Neural cell (in vitro differentiated cells): ENCODE data around the gene CIROP. TPM values are rescaled to one million over a fixed set of nuclear protein-coding genes. Genes with fewer than 3 reads are reported as not detected.

ENCODE experiments used
- H2AFZ ChIP-seq: fragments of 200-600, 300-800 bp; sonication (generic), shearing (Covaris generic); 2 replicates; pipeline ENCODE4 v1.6.0; 2014; ENCODE audit warnings: low read depth, mild to moderate bottlenecking, antibody characterized with exemption, low read length, moderate library complexity
- H3F3A ChIP-seq: fragments of 200-600 bp; shearing (Covaris generic); 2 replicates; pipeline ENCODE4 v1.6.1; 2016; ENCODE audit warnings: mild to moderate bottlenecking, moderate library complexity, mixed read lengths, antibody characterized with exemption, low read length; ENCODE audit not compliant: insufficient read depth, poor library complexity, severe bottlenecking
- H3K27ac ChIP-seq: fragments of 200-600, 300-800 bp; sonication (generic), shearing (Covaris generic); 2 replicates; pipeline ENCODE4 v1.5.1; 2014; ENCODE audit warnings: mild to moderate bottlenecking, low read length, moderate library complexity
- H3K27me3 ChIP-seq: fragments of 300-800, 200-600 bp; sonication (generic), shearing (Covaris generic); 2 replicates; pipeline ENCODE4 v1.6.0; 2014; ENCODE audit warnings: mild to moderate bottlenecking, low read depth, low read length, moderate library complexity; ENCODE audit not compliant: insufficient read depth
- H3K36me3 ChIP-seq: fragments of 300-800, 200-600 bp; sonication (generic), shearing (Covaris generic); 2 replicates; pipeline ENCODE4 v1.5.1; 2014; ENCODE audit warnings: mild to moderate bottlenecking, antibody characterized with exemption, low read length, moderate library complexity; ENCODE audit not compliant: insufficient read depth
- H3K4me2 ChIP-seq: fragments of 300-800, 200-600 bp; sonication (generic), shearing (Covaris generic); 2 replicates; pipeline ENCODE4 v1.6.0; 2014; ENCODE audit warnings: mild to moderate bottlenecking, low read length
- H3K4me3 ChIP-seq: fragments of 300-800, 200-600 bp; sonication (generic), shearing (Covaris generic); 2 replicates; pipeline ENCODE4 v1.5.1; 2014; ENCODE audit warnings: mild to moderate bottlenecking, low read length, moderate library complexity
- H3K79me2 ChIP-seq: fragments of 200-600 bp; shearing (Covaris generic); replicated peaks from 2 replicates; pipeline ENCODE4 v1.6.0; 2014; ENCODE audit warnings: mild to moderate bottlenecking, low read length, moderate library complexity; ENCODE audit not compliant: insufficient read depth
- H3K9ac ChIP-seq: fragments of 300-800, 200-600 bp; sonication (generic), shearing (Covaris generic); 2 replicates; pipeline ENCODE4 v1.6.1; 2016; ENCODE audit warnings: mild to moderate bottlenecking, low read length, mixed read lengths
- H3K9me2 ChIP-seq: fragments of 200-600 bp; shearing (Covaris generic); 2 replicates; pipeline ENCODE4 v1.6.1; 2016; ENCODE audit warnings: mild to moderate bottlenecking, low read length, mixed read lengths; ENCODE audit not compliant: insufficient read depth
- H3K9me3 ChIP-seq: fragments of 200-600, 300-800 bp; sonication (generic), shearing (Covaris generic); 2 replicates; pipeline ENCODE4 v1.6.1; 2016; ENCODE audit warnings: mild to moderate bottlenecking, mixed run types, low read length, moderate library complexity, mixed read lengths
- H4K20me1 ChIP-seq: fragments of 200-600 bp; shearing (Covaris generic); 2 replicates; pipeline ENCODE4 v1.6.1; 2016; ENCODE audit warnings: mild to moderate bottlenecking, mixed run types; ENCODE audit not compliant: insufficient read depth
- CTCF ChIP-seq: fragments of 450-650 bp; IDR thresholded peaks from 2 replicates; pipeline ENCODE4 v1.5.1; 2014; ENCODE audit warnings: antibody characterized with exemption, mild to moderate bottlenecking, moderate library complexity; ENCODE audit not compliant: poor library complexity, severe bottlenecking
- EP300 ChIP-seq: fragments of 450-650 bp; conservative IDR thresholded peaks from 2 replicates; pipeline ENCODE4 v1.6.1; 2014; ENCODE audit warnings: antibody characterized with exemption, mild to moderate bottlenecking, moderate library complexity; ENCODE audit not compliant: poor library complexity, severe bottlenecking
- EZH2 ChIP-seq: fragments of 200-600, 300-800 bp; shearing (Covaris generic), sonication (generic); IDR thresholded peaks from 2 replicates; pipeline ENCODE4 v1.6.1; 2014; ENCODE audit warnings: antibody characterized with exemption, low read length, borderline replicate concordance, mild to moderate bottlenecking; ENCODE audit not compliant: insufficient read depth, poor library complexity, severe bottlenecking
- MXI1 ChIP-seq: fragments of 450-650 bp; conservative IDR thresholded peaks from 2 replicates; pipeline ENCODE4 v1.6.1; 2014; ENCODE audit warnings: antibody characterized with exemption, mild to moderate bottlenecking; ENCODE audit not compliant: poor library complexity, severe bottlenecking
- POLR2AphosphoS5 ChIP-seq: IDR thresholded peaks from 2 replicates; pipeline ENCODE4 v1.6.1; 2012
- RAD21 ChIP-seq: fragments of 450-650 bp; conservative IDR thresholded peaks from 2 replicates; pipeline ENCODE4 v1.6.1; 2014; ENCODE audit warnings: antibody characterized with exemption, mild to moderate bottlenecking, moderate library complexity
- REST ChIP-seq: IDR thresholded peaks from 2 replicates; pipeline ENCODE4 v1.6.1; 2012; ENCODE audit warnings: borderline replicate concordance
- SMC3 ChIP-seq: fragments of 450-650 bp; conservative IDR thresholded peaks from 2 replicates; pipeline ENCODE4 v1.6.1; 2014; ENCODE audit warnings: antibody characterized with exemption, mild to moderate bottlenecking, moderate library complexity; ENCODE audit not compliant: poor library complexity
- TAF1 ChIP-seq: IDR thresholded peaks from 2 replicates; pipeline ENCODE4 v1.6.1; 2012; ENCODE audit warnings: low read depth
- polyA plus RNA-seq: library from polyadenylated mRNA; depleted of rRNA; stranded (reverse); fragments of >200 nt; gene quantifications from 2 replicates; pipeline ENCODE4 v1.2.3, GENCODE V29; 2014

The CIROP gene
- polyA plus RNA-seq, 1 donor from 2014 or later, result not detected

GRCh38 chr14:23146351-23146910, 41.6 kb upstream of the CIROP start:
- no peaks in the 10 kb centered on the region for H4K20me1 ChIP-seq
- H3K36me3 ChIP-seq, result no peaks in the 10 kb centered on the region
- no peaks in the 10 kb centered on the region for H3F3A ChIP-seq
- no peak for TF ChIP-seq SMC3
- TF ChIP-seq EZH2, result no peak
- no peak for TF ChIP-seq POLR2AphosphoS5
- TF ChIP-seq TAF1, result no peak
- no peak for TF ChIP-seq EP300
- TF ChIP-seq MXI1, result no peak
- no peak for TF ChIP-seq CTCF
- TF ChIP-seq RAD21, result no peak
- TF ChIP-seq REST, result no peak
- H3K27ac ChIP-seq, result no peak overlapping the region
- no peaks in the 10 kb centered on the region for H3K9me3 ChIP-seq
- no peaks in the 10 kb centered on the region for H3K27me3 ChIP-seq
- H3K4me2 ChIP-seq, result no peak overlapping the region
- no peaks in the 10 kb centered on the region for H3K9me2 ChIP-seq
- no peak overlapping the region for H2AFZ ChIP-seq
- no peaks in the 10 kb centered on the region for H3K79me2 ChIP-seq
- H3K9ac ChIP-seq, result no peak overlapping the region
- no peak overlapping the region for H3K4me3 ChIP-seq

GRCh38 chr14:23145794-23146350, 41.1 kb upstream of the CIROP start:
- H3K4me3 ChIP-seq, result no peak overlapping the region
- no peaks in the 10 kb centered on the region for H3K9me3 ChIP-seq
- no peaks in the 10 kb centered on the region for H3K36me3 ChIP-seq
- H3K9me2 ChIP-seq, result no peaks in the 10 kb centered on the region
- H3K79me2 ChIP-seq, result no peaks in the 10 kb centered on the region
- H3K27me3 ChIP-seq, result no peaks in the 10 kb centered on the region
- no peak overlapping the region for H3K27ac ChIP-seq
- no peak overlapping the region for H3K4me2 ChIP-seq
- TF ChIP-seq RAD21 (no peak), SMC3 (no peak)
- H4K20me1 ChIP-seq, result no peaks in the 10 kb centered on the region
- H3F3A ChIP-seq, result no peaks in the 10 kb centered on the region
- no peak overlapping the region for H2AFZ ChIP-seq
- no peak overlapping the region for H3K9ac ChIP-seq
